ENCODE results near the gene DPP6.
A peak's percentile ranks its signal among the peaks of the same experiment; 100 is the strongest.

The DPP6 gene

GRCh38 chr7:154475864-154476263, 423.7 kb downstream of the DPP6 start:
- no peak for DNase-seq

GRCh38 chr7:154480817-154481216, 428.6 kb downstream of the DPP6 start:
- DNase-seq, result no peak

GRCh38 chr7:154482863-154483262, 430.7 kb downstream of the DPP6 start:
- no peak for DNase-seq

- peak; percentile 76 for DNase-seq
Observed at GRCh38 chr7:154484406-154484805, 432.2 kb downstream of the DPP6 start.

- DNase-seq, result no peak
Observed at GRCh38 chr7:154484943-154485342, 432.7 kb downstream of the DPP6 start.

GRCh38 chr7:154489897-154490296, 437.7 kb downstream of the DPP6 start:
- DNase-seq, result no peak

GRCh38 chr7:154493594-154493993, 441.4 kb downstream of the DPP6 start:
- no peak for DNase-seq

- DNase-seq, result no peak
Observed at GRCh38 chr7:154497751-154498150, 445.6 kb downstream of the DPP6 start.

GRCh38 chr7:154503962-154504550, 451.9 kb downstream of the DPP6 start:
- no peak for DNase-seq

GRCh38 chr7:154504918-154505317, 452.7 kb downstream of the DPP6 start:
- DNase-seq, result no peak

- no peak for DNase-seq
Observed at GRCh38 chr7:154505362-154505761, 453.2 kb downstream of the DPP6 start.

- no peak for DNase-seq
Observed at GRCh38 chr7:154509192-154509591, 457.0 kb downstream of the DPP6 start.

GRCh38 chr7:154512121-154512833, 460.1 kb downstream of the DPP6 start:
- DNase-seq, result no peak

GRCh38 chr7:154517768-154518167, 465.6 kb downstream of the DPP6 start:
- no peak for DNase-seq

- no peak for DNase-seq
Observed at GRCh38 chr7:154519229-154519628, 467.0 kb downstream of the DPP6 start.

GRCh38 chr7:154530136-154530535, 477.9 kb downstream of the DPP6 start:
- DNase-seq, result no peak

GRCh38 chr7:154532771-154533170, 480.6 kb downstream of the DPP6 start:
- no peak for DNase-seq

GRCh38 chr7:154540596-154540995, 488.4 kb downstream of the DPP6 start:
- DNase-seq, result no peak

- DNase-seq, result no peak
Observed at GRCh38 chr7:154541606-154542005, 489.4 kb downstream of the DPP6 start.

GRCh38 chr7:154546946-154547587, 494.9 kb downstream of the DPP6 start:
- no peak for DNase-seq

- DNase-seq, result no peak
Observed at GRCh38 chr7:154553711-154554265, 501.6 kb downstream of the DPP6 start.

- DNase-seq, result no peak
Observed at GRCh38 chr7:154559454-154559853, 507.3 kb downstream of the DPP6 start.

GRCh38 chr7:154564676-154565075, 512.5 kb downstream of the DPP6 start:
- no peak for DNase-seq

GRCh38 chr7:154566877-154567276, 514.7 kb downstream of the DPP6 start:
- DNase-seq, result no peak
